Hypothalamus (tissue), 51 donors: ENCODE measurements around the gene VTCN1.
"Not testable (repeated sequence)": the region's sequence is repeated elsewhere in the genome, so short reads cannot be mapped to it uniquely, and the experiment has no call there.

Experiments used
- DNase-seq, 51 donors: peaks; one replicate each; lab custom pipeline; 2025; lab: John Stamatoyannopoulos, UW

The VTCN1 gene

GRCh38 chr1:117128323-117129079 lies 82.2 kb downstream of the VTCN1 start:
- DNase-seq: peak in 2 of 51 donors; percentile 5 to 62

- no peak for DNase-seq
Observed at GRCh38 chr1:117127795-117128194, 82.9 kb downstream of the VTCN1 start.

- no peak for DNase-seq
Observed at GRCh38 chr1:117124661-117125060, 86.1 kb downstream of the VTCN1 start.

- DNase-seq: no peak
Observed at GRCh38 chr1:117123274-117123673, 87.5 kb downstream of the VTCN1 start.

GRCh38 chr1:117122330-117123025 lies 88.2 kb downstream of the VTCN1 start:
- DNase-seq: peak in 1 of 51 donors; percentile 32

- DNase-seq: peak; percentile 89 to 99 (median 96)
Observed at GRCh38 chr1:117121589-117122329, 89.0 kb downstream of the VTCN1 start, which contains the start of gene TRIM45. Gene TRIM45, minus strand, starts transcription at chr1:117121749. Its CDS starts 548 bp downstream, at chr1:117121201.

- DNase-seq: peak in 7 of 51 donors; percentile 1 to 65 (median 5)
Observed at GRCh38 chr1:117120774-117121588, 89.7 kb downstream of the VTCN1 start.

GRCh38 chr1:117119144-117119543 lies 91.6 kb downstream of the VTCN1 start:
- not testable (repeated sequence) for DNase-seq

GRCh38 chr1:117118137-117118536 lies 92.6 kb downstream of the VTCN1 start:
- peak in 2 of 51 donors; percentile 5 for DNase-seq

GRCh38 chr1:117117697-117118096 lies 93.0 kb downstream of the VTCN1 start:
- no peak for DNase-seq

- no peak for DNase-seq
Observed at GRCh38 chr1:117116784-117117130, 94.0 kb downstream of the VTCN1 start.

GRCh38 chr1:117116090-117116783 lies 94.5 kb downstream of the VTCN1 start:
- DNase-seq: no peak

- no peak for DNase-seq
Observed at GRCh38 chr1:117114877-117115276, 95.8 kb downstream of the VTCN1 start.

GRCh38 chr1:117113199-117113598 lies 97.5 kb downstream of the VTCN1 start:
- peak in 9 of 51 donors; percentile 2 to 63 (median 14) for DNase-seq

- no peak for DNase-seq
Observed at GRCh38 chr1:117112047-117112717, 98.5 kb downstream of the VTCN1 start.

- no peak for DNase-seq
Observed at GRCh38 chr1:117110774-117111173, 100.0 kb downstream of the VTCN1 start.

GRCh38 chr1:117107364-117107763 lies 103.4 kb downstream of the VTCN1 start:
- DNase-seq: no peak

GRCh38 chr1:117106478-117106877 lies 104.2 kb downstream of the VTCN1 start:
- no peak for DNase-seq

GRCh38 chr1:117105722-117106121 lies 105.0 kb downstream of the VTCN1 start:
- DNase-seq: no peak
